Neural crest cell (in vitro differentiated cells): ENCODE data around the gene PARP15. TPM values are rescaled to one million over a fixed set of nuclear protein-coding genes. Genes with fewer than 3 reads are reported as not detected.

ENCODE experiments used
- DNase-seq: peaks from one replicate; pipeline ENCODE4 v3.0.0; 2021; ENCODE audit warnings: low read depth, mixed read lengths, low spot score
- H3K27ac Mint-ChIP-seq: one replicate; pipeline ENCODE4 v1.8.0; 2021; ENCODE audit warnings: mild to moderate bottlenecking, mixed read lengths; ENCODE audit not compliant: unreplicated experiment
- H3K27me3 Mint-ChIP-seq: 2 replicates; pipeline ENCODE4 v1.8.0; 2021; ENCODE audit warnings: low read depth, mild to moderate bottlenecking, mixed read lengths
- H3K36me3 Mint-ChIP-seq: 2 replicates; pipeline ENCODE4 v1.8.0; 2021; ENCODE audit warnings: low read depth, mild to moderate bottlenecking, mixed read lengths
- H3K4me1 Mint-ChIP-seq: 2 replicates; pipeline ENCODE4 v1.8.0; 2021; ENCODE audit warnings: mixed read lengths
- H3K4me3 Mint-ChIP-seq: one replicate; pipeline ENCODE4 v1.8.0; 2021; ENCODE audit warnings: mild to moderate bottlenecking, mixed read lengths
- H3K9me3 Mint-ChIP-seq: 2 replicates; pipeline ENCODE4 v1.8.0; 2021; ENCODE audit warnings: mixed read lengths
- total RNA-seq: library from RNA; stranded (reverse); gene quantifications from 2 replicates; pipeline ENCODE4 v1.2.1, GENCODE V29; 2021
- TF ChIP-seq, protein P1 (sequence below): fragments of 200-600 bp; sonication (generic); conservative IDR thresholded peaks from 2 replicates; pipeline ENCODE4 v1.5.0; 2021; ENCODE audit warnings: antibody characterized with exemption, mild to moderate bottlenecking

Gene PARP15
- total RNA-seq, 1 donor from 2014 or later: not detected

GRCh38 chr3:122623031-122623829, 45.8 kb downstream of the PARP15 start:
- TF ChIP-seq, protein P1, sequence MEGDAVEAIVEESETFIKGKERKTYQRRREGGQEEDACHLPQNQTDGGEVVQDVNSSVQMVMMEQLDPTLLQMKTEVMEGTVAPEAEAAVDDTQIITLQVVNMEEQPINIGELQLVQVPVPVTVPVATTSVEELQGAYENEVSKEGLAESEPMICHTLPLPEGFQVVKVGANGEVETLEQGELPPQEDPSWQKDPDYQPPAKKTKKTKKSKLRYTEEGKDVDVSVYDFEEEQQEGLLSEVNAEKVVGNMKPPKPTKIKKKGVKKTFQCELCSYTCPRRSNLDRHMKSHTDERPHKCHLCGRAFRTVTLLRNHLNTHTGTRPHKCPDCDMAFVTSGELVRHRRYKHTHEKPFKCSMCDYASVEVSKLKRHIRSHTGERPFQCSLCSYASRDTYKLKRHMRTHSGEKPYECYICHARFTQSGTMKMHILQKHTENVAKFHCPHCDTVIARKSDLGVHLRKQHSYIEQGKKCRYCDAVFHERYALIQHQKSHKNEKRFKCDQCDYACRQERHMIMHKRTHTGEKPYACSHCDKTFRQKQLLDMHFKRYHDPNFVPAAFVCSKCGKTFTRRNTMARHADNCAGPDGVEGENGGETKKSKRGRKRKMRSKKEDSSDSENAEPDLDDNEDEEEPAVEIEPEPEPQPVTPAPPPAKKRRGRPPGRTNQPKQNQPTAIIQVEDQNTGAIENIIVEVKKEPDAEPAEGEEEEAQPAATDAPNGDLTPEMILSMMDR: no peak
- H3K9me3 Mint-ChIP-seq: no peaks in the 10 kb centered on the region
- H3K4me3 Mint-ChIP-seq: no peak overlapping the region
- DNase-seq: no peak
- H3K27me3 Mint-ChIP-seq: peaks cover 26% of the 10 kb centered on the region
- H3K27ac Mint-ChIP-seq: no peak overlapping the region
- no peaks in the 10 kb centered on the region for H3K36me3 Mint-ChIP-seq
- no peaks in the 10 kb centered on the region for H3K4me1 Mint-ChIP-seq

DNA sequence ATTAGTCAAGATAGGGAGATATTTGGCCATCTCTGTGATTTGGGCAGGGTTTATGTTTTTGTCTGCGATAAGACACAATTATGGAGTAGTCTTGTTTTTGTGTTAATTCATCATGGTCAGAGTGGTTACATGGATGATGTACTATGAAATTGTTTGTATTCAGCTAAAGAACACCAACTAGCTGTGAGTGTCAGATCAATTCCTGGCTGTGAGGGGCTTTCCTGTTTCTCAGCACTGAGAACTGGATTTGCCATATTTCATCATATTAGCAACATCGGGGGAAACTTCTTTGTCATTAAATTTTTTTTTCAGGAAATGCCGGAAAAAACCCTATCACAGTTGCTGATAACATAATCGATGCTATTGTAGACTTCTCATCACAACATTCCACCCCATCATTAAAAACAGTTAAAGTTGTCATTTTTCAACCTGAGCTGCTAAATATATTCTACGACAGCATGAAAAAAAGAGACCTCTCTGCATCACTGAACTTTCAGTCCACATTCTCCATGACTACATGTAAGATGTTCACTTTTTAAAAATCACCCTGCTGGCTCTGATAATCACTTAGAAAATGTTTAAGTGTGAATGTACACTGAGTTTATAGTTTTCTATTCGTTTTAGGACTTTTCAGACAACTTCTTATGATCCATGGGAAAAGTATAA, 49.2 kb downstream of the PARP15 start:
- Mint-ChIP-seq H3K27ac (no peak overlapping the region), H3K9me3 (no peaks in the 10 kb centered on the region), H3K27me3 (peaks cover 8% of the 10 kb centered on the region), H3K36me3 (no peaks in the 10 kb centered on the region), H3K4me3 (no peak overlapping the region), H3K4me1 (no peaks in the 10 kb centered on the region)
- TF ChIP-seq, protein P1: no peak
- DNase-seq: no peak

DNA sequence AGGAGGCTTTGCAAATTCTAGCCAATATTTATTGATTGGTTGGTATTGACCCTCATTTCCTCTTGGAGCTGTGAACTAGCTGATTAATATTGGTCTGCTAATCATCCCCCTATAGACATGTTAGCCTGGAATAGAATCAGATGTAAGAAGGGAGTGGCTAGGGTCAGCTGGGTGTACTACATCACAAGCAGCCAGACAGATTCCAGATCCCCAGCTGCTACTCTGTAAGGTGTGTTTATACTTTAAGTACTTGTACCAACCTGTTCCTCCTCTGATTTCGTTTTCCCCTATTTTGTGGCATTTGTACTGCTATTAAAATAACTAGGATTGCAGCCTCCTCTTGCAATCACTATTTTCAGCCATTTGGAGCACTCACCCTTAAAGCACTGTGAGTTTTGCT, 49.9 kb downstream of the PARP15 start:
- H3K27ac Mint-ChIP-seq: no peak overlapping the region
- H3K4me1 Mint-ChIP-seq: no peaks in the 10 kb centered on the region
- TF ChIP-seq, protein P1: no peak
- no peak overlapping the region for H3K4me3 Mint-ChIP-seq
- peaks cover 2% of the 10 kb centered on the region for H3K27me3 Mint-ChIP-seq
- H3K36me3 Mint-ChIP-seq: no peaks in the 10 kb centered on the region
- DNase-seq: no peak
- H3K9me3 Mint-ChIP-seq: no peaks in the 10 kb centered on the region

- DNase-seq: no peak
- Mint-ChIP-seq H3K27ac (no peak overlapping the region), H3K36me3 (no peaks in the 10 kb centered on the region), H3K9me3 (no peaks in the 10 kb centered on the region), H3K4me3 (no peak overlapping the region), H3K4me1 (no peaks in the 10 kb centered on the region), H3K27me3 (no peaks in the 10 kb centered on the region)
- TF ChIP-seq, protein P1: no peak
Observed at GRCh38 chr3:122628567-122628966, 51.1 kb downstream of the PARP15 start.

DNA sequence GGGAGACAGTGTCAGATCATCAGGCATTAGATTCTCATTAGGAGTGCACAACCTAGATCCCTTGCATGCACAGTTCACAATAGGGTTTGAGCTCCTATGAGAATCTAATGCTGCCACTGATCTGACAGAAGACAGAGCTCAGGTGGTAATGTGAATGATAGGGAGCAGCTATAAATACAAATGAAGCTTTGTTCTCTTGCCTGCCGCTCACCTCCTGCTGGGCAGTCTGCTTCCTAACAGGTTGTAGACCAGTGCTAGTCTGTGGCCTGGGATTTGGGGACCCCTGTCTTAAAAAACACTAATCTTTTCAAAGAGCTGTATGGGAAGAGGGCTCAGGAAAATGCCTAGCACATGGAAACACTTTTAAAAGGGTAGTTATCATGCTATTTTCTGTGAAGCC, 52.3 kb downstream of the PARP15 start:
- Mint-ChIP-seq H3K4me1 (no peaks in the 10 kb centered on the region), H3K36me3 (no peaks in the 10 kb centered on the region), H3K9me3 (no peaks in the 10 kb centered on the region), H3K27ac (no peak overlapping the region), H3K4me3 (no peak overlapping the region), H3K27me3 (peaks cover 6% of the 10 kb centered on the region)
- TF ChIP-seq, protein P1: no peak
- no peak for DNase-seq
